H9 (cell line): ENCODE data around the gene OR10A3. TPM values are rescaled to one million over a fixed set of nuclear protein-coding genes. Genes with fewer than 3 reads are reported as not detected.
A peak's percentile ranks its signal among the peaks of the same experiment; 100 is the strongest.

Experiments
- DNase-seq: peaks from one replicate; pipeline ENCODE4 v3.0.0-alpha.2; 2017
- H2AFZ ChIP-seq: one replicate; pipeline ENCODE4 v1.6.1; 2013; ENCODE audit warnings: mild to moderate bottlenecking, low read length, control low read depth, moderate library complexity
- H2AK5ac ChIP-seq: 2 replicates; pipeline ENCODE4 v1.6.1; 2013; ENCODE audit warnings: low read length, control low read depth, mixed read lengths; ENCODE audit not compliant: insufficient read length
- H2BK120ac ChIP-seq: one replicate; pipeline ENCODE4 v1.6.1; 2013; ENCODE audit warnings: low read depth, mild to moderate bottlenecking, low read length, control low read depth, inconsistent platforms; ENCODE audit not compliant: poor library complexity, severe bottlenecking
- H2BK12ac ChIP-seq: 2 replicates; pipeline ENCODE4 v1.6.1; 2013; ENCODE audit warnings: low read length, control low read depth, mixed read lengths, low read depth; ENCODE audit not compliant: insufficient read length
- H2BK15ac ChIP-seq: 2 replicates; pipeline ENCODE4 v1.6.1; 2013; ENCODE audit warnings: low read depth, low read length, control low read depth
- H2BK20ac ChIP-seq: one replicate; pipeline ENCODE4 v1.6.1; 2013; ENCODE audit warnings: low read depth, mild to moderate bottlenecking, low read length, control low read depth, inconsistent platforms; ENCODE audit not compliant: poor library complexity, severe bottlenecking
- H2BK5ac ChIP-seq: 2 replicates; pipeline ENCODE4 v1.6.1; 2013; ENCODE audit warnings: low read length, control low read depth, mixed read lengths; ENCODE audit not compliant: insufficient read length
- H3K14ac ChIP-seq: 2 replicates; pipeline ENCODE4 v1.6.1; 2013; ENCODE audit warnings: low read length, control low read depth; ENCODE audit not compliant: insufficient read depth
- H3K18ac ChIP-seq: 2 replicates; pipeline ENCODE4 v1.6.1; 2013; ENCODE audit warnings: low read depth, mild to moderate bottlenecking, mixed read lengths, low read length, control low read depth; ENCODE audit not compliant: insufficient read length
- H3K23ac ChIP-seq: 2 replicates; pipeline ENCODE4 v1.6.1; 2013; ENCODE audit warnings: low read length, control low read depth, mixed read lengths, low read depth; ENCODE audit not compliant: insufficient read length
- H3K23me2 ChIP-seq: 2 replicates; pipeline ENCODE4 v1.6.1; 2013; ENCODE audit warnings: low read depth, mild to moderate bottlenecking, mixed read lengths, low read length, control low read depth; ENCODE audit not compliant: insufficient read length, poor library complexity, severe bottlenecking
- H3K27ac ChIP-seq: 2 replicates; pipeline ENCODE4 v1.5.1; 2013; ENCODE audit warnings: low read length, control low read depth, mixed read lengths, low read depth; ENCODE audit not compliant: insufficient read length
- H3K27me3 ChIP-seq: 2 replicates; pipeline ENCODE4 v1.6.1; 2013; ENCODE audit warnings: low read length, control low read depth, inconsistent platforms; ENCODE audit not compliant: insufficient read depth
- H3K4ac ChIP-seq: 2 replicates; pipeline ENCODE4 v1.6.1; 2013; ENCODE audit warnings: low read depth, mild to moderate bottlenecking, control low read depth, inconsistent platforms, low read length, moderate library complexity
- H3K4me1 ChIP-seq: 2 replicates; pipeline ENCODE4 v1.6.1; 2013; ENCODE audit warnings: low read length, control low read depth, inconsistent platforms; ENCODE audit not compliant: insufficient read depth
- H3K4me2 ChIP-seq: 2 replicates; pipeline ENCODE4 v1.6.1; 2013; ENCODE audit warnings: low read length, control low read depth, mixed read lengths; ENCODE audit not compliant: insufficient read length, insufficient read depth
- H3K56ac ChIP-seq: 2 replicates; pipeline ENCODE4 v1.6.1; 2013; ENCODE audit warnings: low read depth, mild to moderate bottlenecking, mixed read lengths, low read length, control low read depth; ENCODE audit not compliant: insufficient read length
- H3K79me1 ChIP-seq: 2 replicates; pipeline ENCODE4 v1.6.1; 2013; ENCODE audit warnings: low read depth, mild to moderate bottlenecking, moderate library complexity, low read length, control low read depth, inconsistent platforms; ENCODE audit not compliant: insufficient read depth, poor library complexity, severe bottlenecking
- H3K79me2 ChIP-seq: 2 replicates; pipeline ENCODE4 v1.6.1; 2013; ENCODE audit warnings: low read length, control low read depth, inconsistent platforms; ENCODE audit not compliant: insufficient read depth
- H3K9ac ChIP-seq: 2 replicates; pipeline ENCODE4 v1.6.1; 2013; ENCODE audit warnings: low read length, control low read depth, mixed read lengths; ENCODE audit not compliant: insufficient read length; ENCODE audit errors: extremely low read depth
- H3K9me3 ChIP-seq: one replicate; pipeline ENCODE4 v1.6.1; 2013; ENCODE audit warnings: low read depth, low read length, inconsistent platforms; ENCODE audit not compliant: control insufficient read depth
- H3T11ph ChIP-seq: one replicate; pipeline ENCODE4 v1.6.1; 2013; ENCODE audit warnings: mild to moderate bottlenecking, low read length, control low read depth, inconsistent platforms
- H4K20me1 ChIP-seq: one replicate; pipeline ENCODE4 v1.6.1; 2013; ENCODE audit not compliant: control insufficient read depth, insufficient read length, insufficient read depth
- H4K5ac ChIP-seq: 2 replicates; pipeline ENCODE4 v1.6.1; 2013; ENCODE audit warnings: low read depth, mild to moderate bottlenecking, mixed read lengths, low read length, control low read depth; ENCODE audit not compliant: insufficient read length
- H4K8ac ChIP-seq: replicated peaks from 2 replicates; pipeline ENCODE4 v1.6.1; 2013; ENCODE audit warnings: low read length, control low read depth, mixed read lengths, low read depth; ENCODE audit not compliant: insufficient read length
- H4K91ac ChIP-seq: 2 replicates; pipeline ENCODE4 v1.6.1; 2013; ENCODE audit warnings: low read depth, mild to moderate bottlenecking, moderate library complexity, mixed read lengths, low read length, control low read depth; ENCODE audit not compliant: insufficient read length
- H3K27ac Mint-ChIP-seq, 3 experiments: 2 replicates in 2 of 3; 3 replicates in 1 of 3; pipeline ENCODE4 v1.8.0; 2020 to 2021; ENCODE audit warnings: mixed read lengths in 3 of 3, mild to moderate bottlenecking in 1 of 3, moderate library complexity in 1 of 3
- H3K27me3 Mint-ChIP-seq: 2 replicates; pipeline ENCODE4 v1.8.0; 2021; ENCODE audit warnings: low read depth, mild to moderate bottlenecking, moderate library complexity, mixed read lengths
- H3K36me3 Mint-ChIP-seq, 3 experiments: 2 replicates in 2 of 3; 3 replicates in 1 of 3; pipeline ENCODE4 v1.8.0; 2020 to 2021; ENCODE audit warnings: low read depth in 3 of 3, mixed read lengths in 3 of 3; ENCODE audit not compliant: insufficient read depth in 1 of 3
- H3K4me1 Mint-ChIP-seq, 2 experiments: 2 replicates each; pipeline ENCODE4 v1.8.0; 2020; ENCODE audit warnings: mixed read lengths in 2 of 2
- H3K4me3 Mint-ChIP-seq, 2 experiments: 2 replicates in 1 of 2; 3 replicates in 1 of 2; pipeline ENCODE4 v1.8.0; 2020 to 2021; ENCODE audit warnings: mild to moderate bottlenecking in 2 of 2, mixed read lengths in 2 of 2, moderate library complexity in 1 of 2
- H3K9me3 Mint-ChIP-seq, 2 experiments: 2 replicates in 1 of 2; 3 replicates in 1 of 2; pipeline ENCODE4 v1.8.0; 2020; ENCODE audit warnings: mild to moderate bottlenecking in 2 of 2, mixed read lengths in 2 of 2, moderate library complexity in 1 of 2
- WGBS: extraction: QIAGEN DNeasy Blood & Tissue Kit; methylation state at CpG from one replicate; pipeline ENCODE4 v1.1.7; 2013; ENCODE audit warnings: missing lambda C conversion rate, low lambda C conversion rate, mixed read lengths; ENCODE audit not compliant: insufficient read length; ENCODE audit errors: extremely low coverage; 5-methylcytosine and 5-hydroxymethylcytosine counted together
- total RNA-seq: library from RNA; stranded (reverse); gene quantifications from 2 replicates; pipeline ENCODE4 v1.2.1, GENCODE V29; 2021
- TF ChIP-seq, protein P1 (sequence below): fragments of 200-600 bp; sonication (generic); conservative IDR thresholded peaks from 3 replicates; pipeline ENCODE4 v1.8.0; 2021; ENCODE audit warnings: antibody characterized with exemption, mild to moderate bottlenecking

OR10A3 gene
- total RNA-seq, 1 experiment from 2014 or later: not detected

DNA sequence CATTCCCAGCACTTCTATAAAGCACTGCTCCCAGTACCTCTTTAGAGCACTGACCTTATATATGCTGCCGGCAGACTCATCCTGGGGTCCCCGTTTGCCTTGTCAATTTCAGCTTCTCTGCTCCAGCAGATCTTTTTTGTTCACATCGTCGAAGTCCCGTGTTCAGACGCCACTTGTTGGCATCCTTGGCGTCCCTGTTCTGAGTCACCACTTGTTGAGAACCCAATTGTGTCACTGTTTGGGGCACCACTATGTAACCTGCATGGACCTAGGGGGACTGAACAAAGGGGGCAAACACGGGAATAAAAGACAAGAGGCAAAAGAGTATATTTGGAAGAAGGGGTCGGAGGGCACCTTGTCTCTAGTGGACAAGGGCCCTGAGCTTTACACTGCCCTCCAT is 36.0 kb downstream of the OR10A3 start:
- no peak overlapping the region for H2BK20ac ChIP-seq
- no peaks in the 10 kb centered on the region for H3K23me2 ChIP-seq
- no peak overlapping the region for H2BK12ac ChIP-seq
- no peaks in the 10 kb centered on the region for H3K79me2 ChIP-seq
- peak overlapping the region; percentile 62 for H3K9ac ChIP-seq
- no peak overlapping the region; the same call in 1 of the 2 replicates for H3K4ac ChIP-seq
- no peak overlapping the region for H2AK5ac ChIP-seq
- no peak overlapping the region for H4K8ac ChIP-seq
- H3K4me2 ChIP-seq: peak overlapping the region; percentile 50
- Mint-ChIP-seq H3K9me3 (no peaks in the 10 kb centered on the region), H3K36me3 (peaks cover 0 to 2% (median 0%) of the 10 kb centered on the region in 3 experiments; a peak in 1 of 7 replicates), H3K27ac (peak overlapping the region; percentile 59 to 97 (median 95)), H3K27me3 (no peaks in the 10 kb centered on the region), H3K4me3 (peak overlapping the region in 1 of 2 experiments; percentile 0; a peak in 2 of 5 replicates), H3K4me1 (peaks cover 66 to 71% of the 10 kb centered on the region in 2 experiments)
- no peaks in the 10 kb centered on the region for H3K9me3 ChIP-seq
- H3K27ac ChIP-seq: peak overlapping the region; percentile 62
- H3K23ac ChIP-seq: no peak overlapping the region
- H3K14ac ChIP-seq: peak overlapping the region; percentile 17; the same call in 1 of the 2 replicates
- H3K79me1 ChIP-seq: no peaks in the 10 kb centered on the region
- WGBS: no CpG with 5 or more reads among the region's 9 CpGs
- DNase-seq: no peak
- H2BK120ac ChIP-seq: peak overlapping the region; percentile 10
- TF ChIP-seq, protein P1, sequence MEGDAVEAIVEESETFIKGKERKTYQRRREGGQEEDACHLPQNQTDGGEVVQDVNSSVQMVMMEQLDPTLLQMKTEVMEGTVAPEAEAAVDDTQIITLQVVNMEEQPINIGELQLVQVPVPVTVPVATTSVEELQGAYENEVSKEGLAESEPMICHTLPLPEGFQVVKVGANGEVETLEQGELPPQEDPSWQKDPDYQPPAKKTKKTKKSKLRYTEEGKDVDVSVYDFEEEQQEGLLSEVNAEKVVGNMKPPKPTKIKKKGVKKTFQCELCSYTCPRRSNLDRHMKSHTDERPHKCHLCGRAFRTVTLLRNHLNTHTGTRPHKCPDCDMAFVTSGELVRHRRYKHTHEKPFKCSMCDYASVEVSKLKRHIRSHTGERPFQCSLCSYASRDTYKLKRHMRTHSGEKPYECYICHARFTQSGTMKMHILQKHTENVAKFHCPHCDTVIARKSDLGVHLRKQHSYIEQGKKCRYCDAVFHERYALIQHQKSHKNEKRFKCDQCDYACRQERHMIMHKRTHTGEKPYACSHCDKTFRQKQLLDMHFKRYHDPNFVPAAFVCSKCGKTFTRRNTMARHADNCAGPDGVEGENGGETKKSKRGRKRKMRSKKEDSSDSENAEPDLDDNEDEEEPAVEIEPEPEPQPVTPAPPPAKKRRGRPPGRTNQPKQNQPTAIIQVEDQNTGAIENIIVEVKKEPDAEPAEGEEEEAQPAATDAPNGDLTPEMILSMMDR: no peak
- peaks cover 3% of the 10 kb centered on the region for H4K20me1 ChIP-seq
- no peak overlapping the region for H2BK15ac ChIP-seq
- H3K27me3 ChIP-seq: no peaks in the 10 kb centered on the region
- no peak overlapping the region for H3K56ac ChIP-seq
- peak overlapping the region; percentile 8 for H4K5ac ChIP-seq
- peak overlapping the region; percentile 81 for H3T11ph ChIP-seq
- no peak overlapping the region for H4K91ac ChIP-seq
- peak overlapping the region; percentile 16 for H2AFZ ChIP-seq
- peaks cover 4% of the 10 kb centered on the region; the same call in 1 of the 2 replicates for H3K4me1 ChIP-seq
- peak overlapping the region; percentile 9 for H3K18ac ChIP-seq
- no peak overlapping the region for H2BK5ac ChIP-seq
